Heart left ventricle (tissue), 13 donors: ENCODE measurements around the gene HCFC2.

Experiments used
- POLR2A ChIP-seq, 2 donors: fragments of 450-650 bp; IDR thresholded peaks; one replicate each; pipeline ENCODE4 v1.6.1; 2017; ENCODE audit warnings: antibody characterized with exemption in 2 of 2, mild to moderate bottlenecking in 2 of 2, moderate library complexity in 2 of 2
- TF ChIP-seq, protein P1 (sequence below), 12 donors: fragments of 200-600 bp; sonication (generic) in 4 of 12; IDR thresholded peaks; one replicate each; pipeline versions ENCODE4 v1.5.0 to v1.8.0; 2018 to 2022; ENCODE audit warnings: antibody characterized with exemption in 12 of 12, mild to moderate bottlenecking in 5 of 12
- donor health status: ischemic (EF 13 %, LVEDD 7.1; RV severe dilation, severe dysfunction).
- donor health status: DM: no; HTN: yes; CAD: no.
- donor health status: DM: no; HTN: no; CAD: no.
- donor health status: ischemic (EF 25% LVEDD 6.9; RV normal size, moderate dysfunction).
- donor health status: ischemic (EF 25% LVEDD 5.7; RV mildly dilated, moderate dysfunction).
- donor health status: ischemic (EF 35%, LVEDD 5.7; RV mildly dilated, moderate dysfunction).
- donor health status: nonischemic (EF 11% LVEDD 7.7; RV severe dilation, severe dysfunction).
- donor health status: DM: yes; HTN: yes; CAD: no.
- donor health status: PGD.
- donor health status: ischemic (EF 29% LVEDD 5.4; RV normal size, mild dysfunction).
- donor health status: nonischemic (EF 23%, LVEDD 6.1; RV moderate dilation, normal function).

DNA sequence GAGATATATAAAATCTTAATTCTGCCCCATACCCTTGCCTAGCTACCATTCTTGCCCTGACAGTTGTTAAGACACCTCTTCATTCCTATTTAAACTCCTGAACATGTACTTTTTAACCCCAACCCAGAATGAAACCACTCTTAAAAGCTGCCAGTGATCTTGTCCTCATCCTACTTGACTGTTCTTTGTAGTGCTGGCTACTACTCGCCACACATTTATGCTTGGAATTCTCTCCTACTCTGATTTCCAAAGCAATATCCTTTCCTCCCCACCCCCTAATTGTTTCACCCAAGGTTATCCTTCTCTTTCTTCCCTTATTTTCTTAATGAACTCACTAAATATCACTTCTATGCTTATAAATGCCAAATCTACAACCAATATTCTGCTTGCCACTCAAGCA lies 69.5 kb downstream of the HCFC2 start:
- TF ChIP-seq, protein P1, sequence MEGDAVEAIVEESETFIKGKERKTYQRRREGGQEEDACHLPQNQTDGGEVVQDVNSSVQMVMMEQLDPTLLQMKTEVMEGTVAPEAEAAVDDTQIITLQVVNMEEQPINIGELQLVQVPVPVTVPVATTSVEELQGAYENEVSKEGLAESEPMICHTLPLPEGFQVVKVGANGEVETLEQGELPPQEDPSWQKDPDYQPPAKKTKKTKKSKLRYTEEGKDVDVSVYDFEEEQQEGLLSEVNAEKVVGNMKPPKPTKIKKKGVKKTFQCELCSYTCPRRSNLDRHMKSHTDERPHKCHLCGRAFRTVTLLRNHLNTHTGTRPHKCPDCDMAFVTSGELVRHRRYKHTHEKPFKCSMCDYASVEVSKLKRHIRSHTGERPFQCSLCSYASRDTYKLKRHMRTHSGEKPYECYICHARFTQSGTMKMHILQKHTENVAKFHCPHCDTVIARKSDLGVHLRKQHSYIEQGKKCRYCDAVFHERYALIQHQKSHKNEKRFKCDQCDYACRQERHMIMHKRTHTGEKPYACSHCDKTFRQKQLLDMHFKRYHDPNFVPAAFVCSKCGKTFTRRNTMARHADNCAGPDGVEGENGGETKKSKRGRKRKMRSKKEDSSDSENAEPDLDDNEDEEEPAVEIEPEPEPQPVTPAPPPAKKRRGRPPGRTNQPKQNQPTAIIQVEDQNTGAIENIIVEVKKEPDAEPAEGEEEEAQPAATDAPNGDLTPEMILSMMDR (IDR thresholded peaks at IDR 0.05), result no peak
- no peak for TF ChIP-seq POLR2A (IDR thresholded peaks at IDR 0.05)
